GM12873 (cell line): Measurements from ENCODE around the gene MN1.

Source experiments
- CTCF ChIP-seq: IDR thresholded peaks from 2 replicates; pipeline ENCODE4 v1.5.1; 2012; ENCODE audit warnings: low read depth, mild to moderate bottlenecking, moderate library complexity, low read length, control low read depth; ENCODE audit not compliant: insufficient read depth; ENCODE audit errors: missing control alignments

Gene MN1

GRCh38 chr22:27713461-27713860 lies 88.1 kb downstream of the MN1 start:
- no peak for TF ChIP-seq CTCF

DNA sequence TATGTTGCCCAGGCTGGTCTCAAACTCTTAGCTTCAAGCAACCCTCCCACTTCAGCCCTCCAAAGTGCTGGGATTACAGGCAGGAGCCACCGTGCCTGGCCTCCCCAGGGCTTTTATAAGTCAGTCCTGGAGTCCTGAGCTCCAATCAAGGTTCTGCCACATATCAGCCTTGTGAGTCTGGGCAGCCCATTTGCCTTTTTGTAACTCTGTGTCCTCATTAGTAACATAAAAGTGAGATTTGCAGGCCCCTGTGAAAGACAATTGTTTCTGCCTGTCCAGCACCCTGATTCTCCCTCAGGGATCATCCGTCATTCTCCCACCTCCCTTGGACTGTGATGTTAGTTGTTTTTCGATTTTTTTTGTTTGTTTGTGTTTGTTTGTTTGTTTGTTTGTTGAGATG lies 89.8 kb downstream of the MN1 start:
- no peak for TF ChIP-seq CTCF

DNA sequence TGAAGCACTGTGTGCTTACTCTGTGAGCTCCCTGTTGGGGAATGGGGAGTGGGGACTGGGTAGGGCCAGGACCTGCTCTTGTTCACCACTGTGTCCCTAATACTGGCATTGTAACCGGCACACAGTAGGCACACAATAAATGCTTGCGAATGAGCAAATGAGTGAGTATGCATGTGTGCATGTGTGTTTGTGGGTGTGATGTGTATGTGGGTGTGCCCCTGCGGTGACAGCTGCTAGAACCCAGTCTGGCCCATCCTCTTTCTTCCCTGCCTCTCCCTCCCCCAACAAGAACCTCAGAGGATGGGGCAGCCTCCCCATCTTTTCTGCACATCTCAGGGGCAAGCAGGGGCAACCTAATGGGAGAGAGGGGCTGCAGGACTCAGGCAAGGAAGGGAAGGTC lies 90.5 kb downstream of the MN1 start:
- no peak for TF ChIP-seq CTCF

GRCh38 chr22:27709919-27710675 lies 91.5 kb downstream of the MN1 start:
- no peak for TF ChIP-seq CTCF

GRCh38 chr22:27706489-27706888 lies 95.1 kb downstream of the MN1 start:
- no peak for TF ChIP-seq CTCF

GRCh38 chr22:27705408-27706080 lies 96.0 kb downstream of the MN1 start:
- no peak for TF ChIP-seq CTCF

GRCh38 chr22:27704581-27704980 lies 97.0 kb downstream of the MN1 start:
- no peak for TF ChIP-seq CTCF
